DLD1 (cell line): ENCODE measurements around the gene UGT1A4.
"Not testable (repeated sequence)": the region's sequence is repeated elsewhere in the genome, so short reads cannot be mapped to it uniquely, and the experiment has no call there.

ENCODE experiments used
- in situ Hi-C: cut with HindIII; loops from 2 replicates; pipeline ENCODE4 v1.10.0; 2017; ENCODE audit warnings: low sequenced_read_pairs

UGT1A4 gene

GRCh38 chr2:233746475-233747282 lies 28.1 kb downstream of the UGT1A4 start:
- in situ Hi-C loops, result no loop called here

DNA sequence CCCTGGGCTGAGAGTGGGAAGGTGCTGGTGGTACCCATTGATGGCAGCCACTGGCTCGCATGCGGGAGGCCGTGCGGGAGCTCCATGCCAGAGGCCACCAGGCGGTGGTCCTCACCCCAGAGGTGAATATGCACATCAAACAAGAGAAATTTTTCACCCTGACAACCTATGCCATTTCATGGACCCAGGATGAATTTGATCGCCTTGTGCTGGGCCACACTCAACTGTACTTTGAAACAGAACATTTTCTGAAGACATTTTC lies 28.7 kb downstream of the UGT1A4 start:
- in situ Hi-C loops, result no loop called here

GRCh38 chr2:233750689-233751088 lies 32.2 kb downstream of the UGT1A4 start:
- in situ Hi-C loops, result not testable (repeated sequence)

DNA sequence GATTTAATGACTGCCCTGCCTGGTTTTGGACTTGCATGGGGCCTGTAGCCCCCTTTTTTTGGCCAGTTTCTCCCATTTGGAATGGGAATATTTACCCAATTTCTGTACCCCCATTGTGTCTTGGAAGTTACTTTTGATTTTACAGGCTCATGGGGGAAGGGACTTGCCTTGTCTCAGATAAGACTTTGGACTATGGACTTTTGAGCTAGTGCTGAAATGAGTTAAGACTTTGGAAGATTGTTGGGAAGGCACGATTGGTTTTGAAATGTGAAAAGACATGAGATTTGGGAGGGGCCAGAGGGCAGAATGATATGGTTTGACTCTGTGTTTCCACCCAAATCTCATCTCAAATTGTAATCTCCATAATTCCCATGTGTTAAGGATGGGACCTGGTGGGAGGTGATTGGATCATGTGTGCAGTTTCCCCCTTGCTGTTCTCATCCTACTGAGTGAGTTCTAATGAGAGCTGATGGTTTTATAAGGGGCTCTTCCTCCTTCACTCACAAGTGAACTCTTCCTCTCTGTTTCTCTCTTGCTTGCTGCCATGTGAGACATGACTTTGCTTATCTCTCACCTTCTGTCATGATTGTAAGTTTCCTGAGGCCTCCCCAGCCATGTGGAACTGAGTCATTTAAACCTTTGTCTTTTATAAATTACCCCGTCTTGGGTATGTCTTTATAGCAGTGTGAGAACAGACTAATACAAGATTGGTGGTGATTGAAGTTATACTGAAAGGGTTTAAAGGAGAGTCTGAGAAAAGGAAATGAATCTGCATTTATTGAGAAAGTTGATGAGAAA lies 32.9 kb downstream of the UGT1A4 start:
- in situ Hi-C loops, result not testable (repeated sequence)

DNA sequence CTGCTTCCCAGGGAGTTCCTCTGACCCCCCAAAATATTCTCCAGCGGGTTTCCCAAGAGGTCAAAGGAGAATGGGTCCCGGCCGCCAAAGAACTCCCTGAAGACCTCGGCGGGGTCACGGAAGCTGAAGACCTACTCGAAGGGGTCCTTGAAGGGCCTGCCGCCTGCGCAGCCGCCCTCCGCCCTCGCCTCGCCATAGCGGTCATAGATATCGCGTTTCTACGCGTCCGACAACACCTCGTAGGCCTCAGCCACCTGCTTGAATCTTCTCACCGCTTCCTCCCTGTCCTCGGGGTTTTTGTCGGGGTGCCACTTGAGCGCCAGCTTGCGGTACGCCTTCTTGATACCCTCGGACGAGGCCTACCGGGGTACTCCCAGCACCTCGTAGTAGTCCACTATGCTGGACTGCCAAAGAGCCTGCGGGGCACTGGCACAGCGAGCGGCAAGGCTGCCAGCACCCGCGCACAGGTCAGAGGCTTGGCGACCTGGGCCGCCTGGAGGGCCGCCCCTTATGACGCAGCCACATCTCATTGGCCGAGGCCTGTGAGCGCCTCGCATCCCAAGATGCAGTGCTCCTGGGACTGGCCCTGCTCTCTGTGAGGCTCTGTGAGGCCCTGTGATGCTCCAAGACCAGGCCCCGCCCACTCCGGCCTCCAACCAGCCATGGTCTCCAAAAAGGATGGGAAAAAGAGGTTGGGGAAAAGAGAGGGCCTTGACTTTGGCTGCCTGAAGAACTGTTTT lies 36.5 kb downstream of the UGT1A4 start:
- in situ Hi-C loops, result no loop called here

GRCh38 chr2:233756429-233757081 lies 38.0 kb downstream of the UGT1A4 start:
- in situ Hi-C loops, result no loop called here

DNA sequence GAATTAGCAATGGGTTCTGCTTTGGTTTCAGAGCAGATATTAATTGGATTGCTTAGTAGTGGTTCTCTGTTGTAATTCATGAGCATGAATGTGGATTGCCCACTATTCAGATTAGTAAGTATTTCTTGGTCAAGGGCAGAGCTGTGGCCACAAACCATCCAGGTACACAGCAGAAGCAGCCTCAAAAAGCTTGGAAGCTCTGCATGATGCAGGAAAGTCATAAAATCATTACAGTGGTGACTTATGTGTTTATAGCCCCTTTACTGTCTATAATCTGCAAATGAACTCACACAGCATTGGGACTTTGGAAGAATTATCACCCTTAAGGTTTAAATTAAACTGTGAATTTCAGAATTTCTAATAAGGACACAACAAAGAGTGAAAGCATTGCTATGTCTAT lies 39.6 kb downstream of the UGT1A4 start:
- in situ Hi-C loops, result no loop called here

DNA sequence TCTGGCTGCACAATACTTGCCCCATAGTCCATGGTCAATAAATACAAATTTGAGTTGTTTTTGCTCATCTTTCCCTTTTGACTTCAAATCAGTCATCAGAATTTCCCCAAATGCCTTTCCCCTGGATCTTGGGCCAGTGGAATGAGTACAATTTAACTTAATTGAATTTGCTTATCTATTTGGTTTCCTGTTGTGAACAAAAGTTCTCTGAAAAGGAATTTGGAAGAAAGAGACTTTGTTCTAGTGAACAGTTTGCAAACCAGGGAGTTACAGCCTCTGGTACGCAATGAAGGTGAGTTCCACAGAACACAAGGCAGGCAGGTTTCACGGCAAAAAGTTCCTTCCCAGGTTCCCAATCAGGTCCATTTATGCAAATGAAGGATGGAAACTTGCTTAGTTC lies 40.3 kb downstream of the UGT1A4 start:
- in situ Hi-C loops, result no loop called here

GRCh38 chr2:233760043-233760442 lies 41.5 kb downstream of the UGT1A4 start, which contains the start of gene UGT1A1:
Gene UGT1A1, plus strand, starts transcription at chr2:233760270. Its CDS starts 18 bp downstream, at chr2:233760288.
- in situ Hi-C loops, result no loop called here

DNA sequence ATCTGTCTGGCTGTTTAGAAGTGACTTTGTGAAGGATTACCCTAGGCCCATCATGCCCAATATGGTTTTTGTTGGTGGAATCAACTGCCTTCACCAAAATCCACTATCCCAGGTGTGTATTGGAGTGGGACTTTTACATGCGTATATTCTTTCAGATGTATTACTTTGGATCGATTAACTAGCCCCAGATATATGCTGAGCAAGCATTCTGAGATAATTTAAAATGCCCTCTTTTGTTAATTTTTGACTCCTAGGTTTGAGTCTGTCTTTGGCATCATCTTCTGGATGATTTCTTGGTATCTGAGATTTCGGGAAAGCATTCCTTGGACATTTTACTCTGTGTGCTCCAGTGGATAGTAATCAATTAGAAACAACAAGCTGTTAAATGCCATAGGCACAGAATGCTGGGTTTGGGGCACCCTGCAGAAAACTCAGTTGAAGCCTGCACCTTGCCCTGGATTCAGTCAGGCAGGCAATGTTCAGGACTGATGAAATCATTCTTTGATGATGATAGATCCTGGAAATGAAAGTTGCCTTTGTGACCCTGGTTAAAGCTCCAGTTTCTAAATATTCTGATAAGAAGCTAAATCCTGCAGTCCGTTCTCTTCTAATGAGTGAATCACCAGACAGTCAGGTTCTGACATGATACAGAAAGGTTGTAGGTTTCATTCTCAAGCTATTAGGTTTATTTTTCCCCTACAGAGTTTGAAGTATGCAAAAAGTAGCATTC lies 42.7 kb downstream of the UGT1A4 start:
- in situ Hi-C loops, result no loop called here

DNA sequence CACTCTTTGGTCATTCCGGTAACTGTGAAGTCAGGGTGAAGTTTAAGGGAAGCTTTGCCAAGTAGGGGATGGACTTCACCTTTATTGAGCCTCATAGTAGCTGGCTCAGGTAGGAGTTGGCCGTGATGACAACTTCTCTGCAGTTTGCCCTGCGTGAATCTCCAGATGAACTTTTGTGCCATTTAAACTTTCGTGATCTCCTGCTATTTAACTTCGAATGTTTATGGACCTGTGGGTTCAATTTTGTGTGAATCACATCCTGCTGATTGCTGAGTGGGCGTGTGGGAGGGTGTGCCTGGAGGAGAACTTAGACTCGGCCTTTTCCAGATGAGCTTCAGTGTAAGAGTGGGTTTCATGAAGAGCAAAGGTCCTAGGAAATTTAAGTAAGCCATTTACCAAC lies 45.7 kb downstream of the UGT1A4 start:
- in situ Hi-C loops, result no loop called here

DNA sequence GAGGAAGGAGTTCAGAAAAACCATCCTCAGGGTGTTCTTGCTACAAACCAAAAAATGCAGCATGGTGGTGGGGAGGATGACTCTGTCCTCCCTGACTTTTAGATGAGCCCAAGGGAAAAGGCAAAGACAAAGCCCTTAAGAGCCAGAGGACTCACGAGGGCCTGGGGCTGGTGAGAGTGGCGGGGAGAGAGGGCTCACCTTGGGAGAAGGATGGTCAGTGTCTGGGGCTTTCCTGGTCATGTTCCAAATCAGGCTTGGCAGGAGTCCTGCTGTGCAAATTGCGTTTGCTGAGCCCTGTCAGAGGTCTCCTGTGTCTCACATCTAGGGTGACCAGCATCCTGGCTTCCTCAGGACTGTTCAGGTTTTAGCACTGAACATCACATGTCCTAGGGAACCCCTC lies 46.2 kb downstream of the UGT1A4 start:
- in situ Hi-C loops, result no loop called here

DNA sequence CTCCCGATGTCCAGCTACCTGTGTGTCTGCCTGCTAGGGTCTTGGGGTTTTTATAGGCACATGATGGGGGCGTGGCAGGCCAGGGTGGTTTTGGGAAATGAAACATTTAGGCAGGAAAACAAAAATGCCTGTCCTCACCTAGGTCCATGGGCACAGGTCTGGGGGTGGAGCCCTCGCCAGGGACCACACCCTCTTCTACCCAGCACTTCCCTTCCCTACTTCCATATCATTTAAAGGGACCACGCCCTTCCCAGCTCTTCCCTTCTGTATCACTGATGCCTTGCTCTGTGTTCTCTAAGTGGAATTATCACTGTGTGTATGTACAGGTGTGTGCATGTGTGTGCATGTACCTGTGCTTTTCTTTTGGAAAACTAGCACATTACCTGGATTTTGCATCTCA lies 47.9 kb downstream of the UGT1A4 start:
- in situ Hi-C loops, result no loop called here

- in situ Hi-C loops, result no loop called here
These were observed 49.5 kb downstream of the UGT1A4 start for GRCh38 chr2:233768076-233768475.

DNA sequence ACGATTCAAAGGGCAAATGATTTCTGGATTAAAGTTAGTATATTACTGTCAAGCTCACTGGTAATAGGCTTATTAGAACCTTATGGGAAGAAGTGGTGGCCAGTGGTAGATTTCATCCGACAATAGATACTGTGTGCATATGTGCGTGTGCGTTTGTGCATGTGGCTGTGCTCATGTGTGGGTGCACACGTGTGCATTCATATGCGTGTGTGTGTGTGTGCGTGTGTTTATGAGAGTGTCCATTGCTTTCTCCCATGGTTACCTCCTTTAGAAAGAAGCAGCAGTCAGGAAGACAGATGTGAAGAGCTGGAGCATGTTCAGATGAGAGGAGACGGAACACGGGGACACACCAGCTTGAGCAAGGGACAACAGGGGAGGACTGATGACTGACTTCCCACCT lies 50.7 kb downstream of the UGT1A4 start:
- in situ Hi-C loops, result no loop called here

DNA sequence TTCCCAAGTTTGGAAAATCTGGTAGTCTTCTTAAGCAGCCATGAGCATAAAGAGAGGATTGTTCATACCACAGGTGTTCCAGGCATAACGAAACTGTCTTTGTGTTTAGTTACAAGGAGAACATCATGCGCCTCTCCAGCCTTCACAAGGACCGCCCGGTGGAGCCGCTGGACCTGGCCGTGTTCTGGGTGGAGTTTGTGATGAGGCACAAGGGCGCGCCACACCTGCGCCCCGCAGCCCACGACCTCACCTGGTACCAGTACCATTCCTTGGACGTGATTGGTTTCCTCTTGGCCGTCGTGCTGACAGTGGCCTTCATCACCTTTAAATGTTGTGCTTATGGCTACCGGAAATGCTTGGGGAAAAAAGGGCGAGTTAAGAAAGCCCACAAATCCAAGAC lies 53.6 kb downstream of the UGT1A4 start:
- in situ Hi-C loops, result no loop called here

GRCh38 chr2:233772583-233772982 lies 54.0 kb downstream of the UGT1A4 start:
- in situ Hi-C loops, result no loop called here

- in situ Hi-C loops, result no loop called here
These were observed 55.3 kb downstream of the UGT1A4 start for GRCh38 chr2:233773854-233774253.

GRCh38 chr2:233775414-233775813 lies 56.9 kb downstream of the UGT1A4 start:
- in situ Hi-C loops, result no loop called here

DNA sequence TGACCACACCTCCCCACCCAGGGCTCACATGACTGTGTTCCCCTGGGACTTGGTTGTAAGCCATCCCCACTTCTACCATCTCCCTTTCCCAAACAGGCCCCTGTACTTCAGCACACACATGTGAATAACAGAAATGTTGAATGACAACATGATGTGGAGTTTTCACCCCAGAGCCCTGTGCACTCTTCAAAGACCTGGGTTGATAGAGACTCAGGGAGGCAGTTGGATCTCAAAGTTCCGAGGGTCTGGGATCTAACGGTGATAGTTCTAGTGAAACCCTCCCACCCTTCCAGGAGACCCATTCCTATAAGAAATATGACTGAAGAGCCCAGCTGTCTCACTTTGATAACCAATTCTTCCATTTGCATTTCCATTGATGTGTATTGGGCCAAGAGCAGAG lies 59.5 kb downstream of the UGT1A4 start, which contains the start of gene MROH2A:
TSS of gene MROH2A (plus strand) at position 301 of the 400 bp plus-strand sequence. CDS start 1,029 bp downstream, outside the sequence.
- in situ Hi-C loops, result no loop called here
